Liver (tissue), 9 donors: ENCODE results near the gene CLASP2. TPM values are rescaled to one million over a fixed set of nuclear protein-coding genes. Genes with fewer than 3 reads are reported as not detected.
"Not testable (repeated sequence)": the region's sequence is repeated elsewhere in the genome, so short reads cannot be mapped to it uniquely, and the experiment has no call there.

Source experiments
- DNase-seq: peaks from one replicate; pipeline ENCODE4 v3.0.0-alpha.2; 2017; ENCODE audit warnings: low spot score
- H3K27ac ChIP-seq, 2 donors: one replicate each; pipeline ENCODE4 v1.7.0; 2013; ENCODE audit warnings: inconsistent platforms in 2 of 2, low read length in 2 of 2, control low read depth in 1 of 2, low read depth in 1 of 2, mild to moderate bottlenecking in 1 of 2
- H3K27me3 ChIP-seq, 4 donors: one replicate each; pipeline versions ENCODE4 v1.6.1 to v1.7.0; 2013; ENCODE audit warnings: low read length in 3 of 4, inconsistent platforms in 1 of 4, mild to moderate bottlenecking in 1 of 4, moderate library complexity in 1 of 4; ENCODE audit not compliant: control insufficient read depth in 4 of 4, insufficient read depth in 4 of 4
- H3K36me3 ChIP-seq, 4 donors: one replicate each; pipeline versions ENCODE4 v1.6.1 to v1.7.0; 2013; ENCODE audit warnings: low read length in 3 of 4, mild to moderate bottlenecking in 3 of 4, low read depth in 1 of 4, moderate library complexity in 1 of 4; ENCODE audit not compliant: control insufficient read depth in 4 of 4, insufficient read depth in 3 of 4
- H3K4me1 ChIP-seq, 4 donors: one replicate each; pipeline versions ENCODE4 v1.6.1 to v1.7.0; 2013; ENCODE audit warnings: low read length in 3 of 4, mild to moderate bottlenecking in 3 of 4, moderate library complexity in 1 of 4; ENCODE audit not compliant: control insufficient read depth in 4 of 4, insufficient read depth in 4 of 4
- H3K4me3 ChIP-seq, 3 donors: one replicate each; pipeline versions ENCODE4 v1.6.1 to v1.7.0; 2013; ENCODE audit warnings: low read length in 3 of 3, control low read depth in 1 of 3, low read depth in 1 of 3, mild to moderate bottlenecking in 1 of 3
- H3K9ac ChIP-seq, 2 donors: one replicate each; pipeline ENCODE4 v1.7.0; 2013; ENCODE audit warnings: low read length in 2 of 2, mild to moderate bottlenecking in 2 of 2, moderate library complexity in 2 of 2, control low read depth in 1 of 2, low read depth in 1 of 2
- H3K9me3 ChIP-seq, 4 donors: one replicate each; pipeline versions ENCODE4 v1.6.1 to v1.7.0; 2013; ENCODE audit warnings: low read length in 3 of 4; ENCODE audit not compliant: control insufficient read depth in 4 of 4
- ATF3 ChIP-seq: IDR thresholded peaks from 2 replicates; pipeline ENCODE4 v1.6.1; 2016; ENCODE audit warnings: antibody characterized with exemption
- CTCF ChIP-seq: fragments of 150-350 bp; IDR thresholded peaks from 2 replicates; pipeline ENCODE4 v1.5.1; 2017; ENCODE audit warnings: improper control_type of control experiment, low read depth, low read length; ENCODE audit not compliant: missing input control
- EGR1 ChIP-seq, 2 donors: IDR thresholded peaks; 2 replicates each; pipeline ENCODE4 v1.6.1; 2016 to 2018; ENCODE audit warnings: antibody characterized with exemption in 2 of 2, low read depth in 2 of 2
- FOXA1 ChIP-seq: IDR thresholded peaks from 2 replicates; pipeline ENCODE4 v1.6.1; 2016; ENCODE audit warnings: antibody characterized with exemption
- GABPA ChIP-seq, 2 donors: IDR thresholded peaks in 1 of 2; conservative IDR thresholded peaks in 1 of 2; 2 replicates each; pipeline ENCODE4 v1.6.1; 2016; ENCODE audit warnings: antibody characterized with exemption in 2 of 2, mild to moderate bottlenecking in 1 of 2, moderate library complexity in 1 of 2
- HNF4G ChIP-seq: IDR thresholded peaks from 2 replicates; pipeline ENCODE4 v1.6.1; 2016; ENCODE audit warnings: antibody characterized with exemption
- MAX ChIP-seq: IDR thresholded peaks from 2 replicates; pipeline ENCODE4 v1.6.1; 2016; ENCODE audit warnings: antibody characterized with exemption
- NR2F2 ChIP-seq: IDR thresholded peaks from 2 replicates; pipeline ENCODE4 v1.6.1; 2016; ENCODE audit warnings: antibody characterized with exemption
- SP1 ChIP-seq: IDR thresholded peaks from 2 replicates; pipeline ENCODE4 v1.6.1; 2018; ENCODE audit warnings: antibody characterized with exemption, mild to moderate bottlenecking
- TAF1 ChIP-seq: conservative IDR thresholded peaks from 2 replicates; pipeline ENCODE4 v1.6.1; 2016; ENCODE audit warnings: antibody characterized with exemption, mild to moderate bottlenecking
- YY1 ChIP-seq: IDR thresholded peaks from 2 replicates; pipeline ENCODE4 v1.6.1; 2016; ENCODE audit warnings: antibody characterized with exemption, mild to moderate bottlenecking
- ZBTB33 ChIP-seq: IDR thresholded peaks from 2 replicates; pipeline ENCODE4 v1.6.1; 2016; ENCODE audit warnings: antibody characterized with exemption
- WGBS: extraction: QIAGEN DNeasy Blood & Tissue Kit; methylation state at CpG from one replicate; pipeline ENCODE4 v1.1.7; 2013; 5-methylcytosine and 5-hydroxymethylcytosine counted together
- polyA plus RNA-seq, 2 donors: library from polyadenylated mRNA; stranded (reverse) in 1 of 2; unstranded in 1 of 2; fragments of 200-250 nt in 1 of 2; fragments of >200 nt in 1 of 2; fragmentation: Nextera tagmentation in 1 of 2; extraction: Ambion mirVana in 1 of 2; gene quantifications; one replicate each; pipeline versions ENCODE4 v1.2.1 to v1.2.3, GENCODE V29; 2013 to 2015
- total RNA-seq, 2 donors: library from RNA; depleted of rRNA; stranded (reverse); fragments of >200 nt; gene quantifications; one replicate each; pipeline ENCODE4 v1.2.3, GENCODE V29; 2014
- donor health status: healthy.
- donor health status: healthy.
- donor health status: healthy.
- donor health status: healthy.
- donor health status: healthy.

Gene CLASP2
- total and polyA plus RNA-seq, 4 donors = 3.7 to 27.6 (median 17.3) TPM

- no peak overlapping the region for H3K9ac ChIP-seq
- no peak overlapping the region for H3K4me3 ChIP-seq
- H3K27ac ChIP-seq = no peak overlapping the region
- no peaks in the 10 kb centered on the region for H3K36me3 ChIP-seq
- H3K27me3 ChIP-seq = no peaks in the 10 kb centered on the region
- 85% methylated on average over 2 of the region's 2 CpGs for WGBS
- TF ChIP-seq FOXA1 = no peak
- TF ChIP-seq ATF3 = no peak
- no peak for TF ChIP-seq GABPA (IDR thresholded peaks at IDR 0.05 in 1 of 2, conservative IDR thresholded peaks at IDR 0.05 in 1 of 2)
- TF ChIP-seq YY1 = no peak
- no peak for TF ChIP-seq SP1
- TF ChIP-seq ZBTB33 = no peak
- no peak for TF ChIP-seq MAX
- H3K9me3 ChIP-seq = no peaks in the 10 kb centered on the region
- H3K4me1 ChIP-seq = peaks cover 0 to 5% (median 4%) of the 10 kb centered on the region in 4 donors
- no peak for DNase-seq
Measured at GRCh38 chr3:33652736-33653135, 65.3 kb downstream of the CLASP2 start.

- H3K4me3 ChIP-seq, H3K4me1 ChIP-seq: not testable (repeated sequence)
- 98% methylated on average over 4 of the region's 4 CpGs for WGBS
Measured at GRCh38 chr3:33651101-33651500, 67.0 kb downstream of the CLASP2 start.

GRCh38 chr3:33650495-33650894 lies 67.6 kb downstream of the CLASP2 start:
- Histone ChIP-seq H3K4me1 (peaks cover 0 to 5% (median 4%) of the 10 kb centered on the region in 4 donors), H3K36me3 (no peaks in the 10 kb centered on the region), H3K27ac (no peak overlapping the region), H3K9me3 (no peaks in the 10 kb centered on the region), H3K4me3 (no peak overlapping the region), H3K27me3 (no peaks in the 10 kb centered on the region), H3K9ac (no peak overlapping the region)
- TF ChIP-seq HNF4G = no peak
- no peak for TF ChIP-seq ATF3
- TF ChIP-seq GABPA (IDR thresholded peaks at IDR 0.05 in 1 of 2, conservative IDR thresholded peaks at IDR 0.05 in 1 of 2) = no peak
- no peak for TF ChIP-seq ZBTB33
- no peak for TF ChIP-seq EGR1 (IDR thresholded peaks at IDR 0.05; ENCODE audit: low read depth in 2 of 2)
- no peak for TF ChIP-seq CTCF
- no peak for TF ChIP-seq TAF1
- no peak for TF ChIP-seq NR2F2
- WGBS = 92% methylated on average over 1 of the region's 1 CpG
- no peak for DNase-seq

More at GRCh38 chr3:33651101-33651500, 67.0 kb downstream of the CLASP2 start:
- not testable (repeated sequence) for H3K9me3 ChIP-seq, H3K36me3 ChIP-seq, DNase-seq, H3K27me3 ChIP-seq, H3K9ac ChIP-seq, H3K27ac ChIP-seq
